Measurements from ENCODE around the gene MAP1A. TPM values are rescaled to one million over a fixed set of nuclear protein-coding genes. Genes with fewer than 3 reads are reported as not detected.

The MAP1A gene
- total and polyA plus RNA-seq, 8 donors = 0.61 to 10.1 (median 5.0) TPM

DNA sequence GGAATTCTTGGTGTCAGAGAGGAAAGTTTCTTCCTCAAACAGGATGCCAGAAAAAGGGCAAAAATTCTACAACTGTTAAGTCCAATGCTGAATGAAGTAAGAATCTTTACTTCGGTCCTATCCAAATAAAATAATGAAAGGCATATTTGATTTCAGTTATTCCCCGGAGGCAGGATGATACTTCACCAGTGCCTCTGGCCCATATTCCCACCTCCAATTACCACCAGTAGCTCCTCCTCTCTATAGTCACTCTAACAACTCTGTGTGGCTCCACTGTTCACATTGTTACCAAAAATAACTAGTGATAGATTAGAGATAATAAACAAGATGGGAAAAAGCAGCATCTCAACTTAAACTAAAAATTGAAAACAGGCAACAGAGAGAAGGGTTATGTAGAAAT is 20.7 kb downstream of the MAP1A start:
- H3K4me1 ChIP-seq = no peaks in the 10 kb centered on the region
- no peaks in the 10 kb centered on the region for H3K27me3 ChIP-seq
- intact Hi-C loops (cut with DNase I; ENCODE audit: low total_unique reads) = no loop called here
- no peak overlapping the region for H3K27ac ChIP-seq
- peaks cover 8 to 37% (median 34%) of the 10 kb centered on the region in 4 donors for H3K36me3 ChIP-seq
- no peaks in the 10 kb centered on the region for H3K9me3 ChIP-seq
- TF ChIP-seq EP300 (IDR thresholded peaks at IDR 0.05) = no peak
- TF ChIP-seq, protein P1, sequence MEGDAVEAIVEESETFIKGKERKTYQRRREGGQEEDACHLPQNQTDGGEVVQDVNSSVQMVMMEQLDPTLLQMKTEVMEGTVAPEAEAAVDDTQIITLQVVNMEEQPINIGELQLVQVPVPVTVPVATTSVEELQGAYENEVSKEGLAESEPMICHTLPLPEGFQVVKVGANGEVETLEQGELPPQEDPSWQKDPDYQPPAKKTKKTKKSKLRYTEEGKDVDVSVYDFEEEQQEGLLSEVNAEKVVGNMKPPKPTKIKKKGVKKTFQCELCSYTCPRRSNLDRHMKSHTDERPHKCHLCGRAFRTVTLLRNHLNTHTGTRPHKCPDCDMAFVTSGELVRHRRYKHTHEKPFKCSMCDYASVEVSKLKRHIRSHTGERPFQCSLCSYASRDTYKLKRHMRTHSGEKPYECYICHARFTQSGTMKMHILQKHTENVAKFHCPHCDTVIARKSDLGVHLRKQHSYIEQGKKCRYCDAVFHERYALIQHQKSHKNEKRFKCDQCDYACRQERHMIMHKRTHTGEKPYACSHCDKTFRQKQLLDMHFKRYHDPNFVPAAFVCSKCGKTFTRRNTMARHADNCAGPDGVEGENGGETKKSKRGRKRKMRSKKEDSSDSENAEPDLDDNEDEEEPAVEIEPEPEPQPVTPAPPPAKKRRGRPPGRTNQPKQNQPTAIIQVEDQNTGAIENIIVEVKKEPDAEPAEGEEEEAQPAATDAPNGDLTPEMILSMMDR (IDR thresholded peaks at IDR 0.05) = no peak
- no peak for TF ChIP-seq POLR2AphosphoS5 (IDR thresholded peaks at IDR 0.05)
- TF ChIP-seq POLR2A (IDR thresholded peaks at IDR 0.05) = no peak
- WGBS, 5 donors = 81 to 98% (median 83%) methylated on average over 2 of the region's 2 CpGs
- no peak overlapping the region for H3K4me3 ChIP-seq
- DNase-seq = no peak

DNA sequence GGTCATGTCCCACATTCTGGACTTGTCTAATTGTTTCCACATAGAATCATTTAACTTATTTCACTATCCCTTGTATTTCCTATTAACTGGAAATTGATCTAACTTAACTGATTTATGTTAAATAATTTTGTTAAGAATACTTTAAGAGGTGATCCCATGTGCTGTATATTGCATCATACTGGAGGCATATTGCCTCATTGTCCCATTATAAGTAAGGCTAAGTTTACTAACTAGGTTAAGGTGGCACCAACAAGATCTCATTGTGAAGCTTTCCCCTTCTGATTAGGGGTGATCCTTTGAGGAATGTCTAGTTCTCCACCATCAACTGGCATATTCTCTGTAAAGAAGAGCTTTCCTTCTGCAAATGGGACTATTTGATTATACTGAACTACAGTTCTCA is 24.4 kb downstream of the MAP1A start:
- TF ChIP-seq, protein P1 (IDR thresholded peaks at IDR 0.05) = no peak
- TF ChIP-seq POLR2A (IDR thresholded peaks at IDR 0.05) (no peak), POLR2AphosphoS5 (IDR thresholded peaks at IDR 0.05) (no peak), EP300 (IDR thresholded peaks at IDR 0.05) (no peak)
- no peak for DNase-seq
- intact Hi-C loops (cut with DNase I; ENCODE audit: low total_unique reads) = no loop called here

DNA sequence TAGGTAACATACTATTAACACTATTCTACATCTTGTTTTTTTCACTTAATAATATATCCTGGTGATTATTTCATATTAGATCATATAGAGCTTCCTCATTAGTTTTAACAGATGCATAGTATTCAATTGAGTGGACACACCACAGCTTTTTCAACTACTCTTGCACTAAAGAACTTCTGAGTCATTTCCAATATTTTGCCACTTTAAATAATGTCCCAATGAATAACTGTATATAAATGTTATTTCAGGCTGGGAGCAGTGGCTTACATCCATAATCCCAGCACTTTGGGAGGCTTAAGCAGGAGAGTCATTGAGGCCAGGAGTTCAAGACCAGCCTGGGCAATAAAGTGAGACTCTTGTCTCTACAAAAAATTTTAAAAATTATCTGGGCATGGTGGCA is 26.9 kb downstream of the MAP1A start:
- intact Hi-C loops (cut with DNase I; ENCODE audit: low total_unique reads) = no loop called here
- H3K9me3 ChIP-seq = peaks cover 0 to 6% (median 3%) of the 10 kb centered on the region in 4 donors
- peaks cover 7 to 24% (median 20%) of the 10 kb centered on the region in 4 donors for H3K36me3 ChIP-seq
- no peak for DNase-seq
- no peaks in the 10 kb centered on the region for H3K4me1 ChIP-seq
- H3K4me3 ChIP-seq = no peak overlapping the region
- TF ChIP-seq POLR2A (IDR thresholded peaks at IDR 0.05) = no peak
- no peak for TF ChIP-seq POLR2AphosphoS5 (IDR thresholded peaks at IDR 0.05)
- TF ChIP-seq, protein P1 (IDR thresholded peaks at IDR 0.05) = no peak
- no peak for TF ChIP-seq EP300 (IDR thresholded peaks at IDR 0.05)
- H3K27ac ChIP-seq = no peak overlapping the region
- H3K27me3 ChIP-seq = no peaks in the 10 kb centered on the region

More for the DNA sequence above, 24.4 kb downstream of the MAP1A start:
- Histone ChIP-seq H3K27ac (no peak overlapping the region), H3K36me3 (peaks cover 3 to 19% (median 17%) of the 10 kb centered on the region in 4 donors), H3K4me1 (no peaks in the 10 kb centered on the region), H3K9me3 (no peaks in the 10 kb centered on the region), H3K27me3 (no peaks in the 10 kb centered on the region), H3K4me3 (no peak overlapping the region)

DNA sequence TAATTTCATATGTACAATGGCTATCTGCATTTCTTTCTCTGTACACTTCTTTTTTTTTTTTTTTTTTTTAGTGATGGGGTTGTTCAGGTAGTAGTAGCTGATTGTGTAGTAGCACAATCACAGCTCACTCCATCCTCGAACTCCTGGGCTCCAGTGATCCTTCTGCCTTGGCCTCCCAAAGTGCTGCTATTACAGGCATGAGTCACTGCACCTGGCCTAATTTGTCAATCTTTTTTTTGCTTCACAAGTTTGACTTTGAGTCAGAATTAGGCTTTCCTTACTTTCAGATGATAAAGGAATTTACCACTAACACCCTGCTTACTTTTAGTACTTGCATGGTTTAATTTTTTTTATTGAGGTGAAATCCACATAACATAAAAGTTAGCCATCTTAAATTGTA is 28.0 kb downstream of the MAP1A start:
- intact Hi-C loops (cut with DNase I; ENCODE audit: low total_unique reads) = no loop called here
- Histone ChIP-seq H3K36me3 (peaks cover 5 to 25% (median 21%) of the 10 kb centered on the region in 4 donors), H3K4me3 (no peak overlapping the region), H3K4me1 (no peaks in the 10 kb centered on the region), H3K9me3 (peaks cover 0 to 6% (median 3%) of the 10 kb centered on the region in 4 donors), H3K27ac (no peak overlapping the region), H3K27me3 (no peaks in the 10 kb centered on the region)
- no peak for DNase-seq
- TF ChIP-seq EP300 (IDR thresholded peaks at IDR 0.05) = no peak
- TF ChIP-seq, protein P1 (IDR thresholded peaks at IDR 0.05) = no peak
- no peak for TF ChIP-seq POLR2A (IDR thresholded peaks at IDR 0.05)
- no peak for TF ChIP-seq POLR2AphosphoS5 (IDR thresholded peaks at IDR 0.05)
- 86 to 100% (median 91%) methylated on average over 1 of the region's 1 CpG for WGBS, 5 donors
